ENCODE results near the gene PRDX4. TPM values are rescaled to one million over a fixed set of nuclear protein-coding genes. Genes with fewer than 3 reads are reported as not detected.

Gene PRDX4
- total and polyA plus RNA-seq, 3 experiments from 2014 or later = 46.7 to 61.4 (median 59.5) TPM

- Mint-ChIP-seq H3K4me1 (no peaks in the 10 kb centered on the region), H3K36me3 (peaks cover 0 to 57% (median 6%) of the 10 kb centered on the region in 3 donors), H3K27ac (peak overlapping the region in 2 of 8 donors; percentile 68 to 70), H3K27me3 (peaks cover 0 to 4% of the 10 kb centered on the region in 2 donors), H3K9me3 (no peaks in the 10 kb centered on the region), H3K4me3 (peak overlapping the region in 1 of 7 donors; percentile 25)
- Histone ChIP-seq H3K9me3 (ENCODE audit: low read length) (no peaks in the 10 kb centered on the region), H3K4me3 (ENCODE audit: low read length) (no peak overlapping the region), H3K36me3 (ENCODE audit: insufficient read depth, low read length) (no peaks in the 10 kb centered on the region), H3K27ac (ENCODE audit: low read depth, low read length) (no peak overlapping the region), H3K27me3 (ENCODE audit: insufficient read depth, low read length, poor library complexity, severe bottlenecking) (no peaks in the 10 kb centered on the region), H3K4me1 (ENCODE audit: insufficient read depth, low read length) (no peaks in the 10 kb centered on the region)
- POLR2A ChIA-PET = no interaction called here
- no peak for DNase-seq
- CTCF ChIA-PET = no interaction called here
Observed at GRCh38 chrX:23727206-23727605, 59.9 kb downstream of the PRDX4 start.

DNA sequence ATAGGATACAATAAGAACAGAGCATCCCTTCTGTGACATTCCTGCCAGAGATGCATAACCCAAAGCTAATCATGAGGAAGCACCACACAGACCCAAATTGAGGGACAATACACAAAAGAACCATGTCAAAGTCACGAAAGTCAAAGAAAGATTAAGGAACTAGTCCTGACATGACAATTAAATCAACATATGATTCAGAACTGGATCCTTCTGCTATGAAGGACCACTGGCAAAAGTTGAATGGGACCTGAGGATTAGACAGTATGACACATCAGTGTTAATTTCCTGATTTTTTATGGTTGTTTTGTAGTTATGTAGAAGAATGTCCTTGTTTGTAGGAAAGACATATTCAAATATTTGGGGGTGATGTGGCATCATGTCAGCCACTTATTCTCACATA, 61.9 kb downstream of the PRDX4 start:
- peaks cover 0 to 4% of the 10 kb centered on the region in 2 donors for H3K27me3 Mint-ChIP-seq
- no peaks in the 10 kb centered on the region for H3K36me3 ChIP-seq (ENCODE audit: insufficient read depth, low read length)
- CTCF ChIA-PET = no interaction called here
- H3K9me3 Mint-ChIP-seq = no peaks in the 10 kb centered on the region
- POLR2A ChIA-PET = no interaction called here
- H3K4me1 Mint-ChIP-seq = peaks cover 2 to 10% (median 9%) of the 10 kb centered on the region in 3 donors
- no peak for DNase-seq
- H3K27ac ChIP-seq (ENCODE audit: low read depth, low read length) = no peak overlapping the region
- H3K36me3 Mint-ChIP-seq = peaks cover 0 to 51% (median 6%) of the 10 kb centered on the region in 3 donors
- no peaks in the 10 kb centered on the region for H3K9me3 ChIP-seq (ENCODE audit: low read length)
- no peak overlapping the region for H3K4me3 Mint-ChIP-seq
- no peak overlapping the region for H3K4me3 ChIP-seq (ENCODE audit: low read length)
- H3K4me1 ChIP-seq (ENCODE audit: insufficient read depth, low read length) = no peaks in the 10 kb centered on the region
- peak overlapping the region in 1 of 8 donors; percentile 73 for H3K27ac Mint-ChIP-seq
- no peaks in the 10 kb centered on the region for H3K27me3 ChIP-seq (ENCODE audit: insufficient read depth, low read length, poor library complexity, severe bottlenecking)

GRCh38 chrX:23731951-23732350, 64.7 kb downstream of the PRDX4 start:
- H3K36me3 ChIP-seq (ENCODE audit: insufficient read depth, low read length) = no peaks in the 10 kb centered on the region
- Mint-ChIP-seq H3K27me3 (peaks cover 0 to 4% of the 10 kb centered on the region in 2 donors), H3K36me3 (peaks cover 0 to 47% (median 1%) of the 10 kb centered on the region in 3 donors), H3K4me1 (peaks cover 5 to 20% (median 13%) of the 10 kb centered on the region in 3 donors), H3K9me3 (no peaks in the 10 kb centered on the region), H3K27ac (peak overlapping the region in 3 of 8 donors; percentile 8 to 39 (median 30)), H3K4me3 (no peak overlapping the region)
- ChIA-PET POLR2A (no interaction called here), CTCF (no interaction called here)
- H3K27me3 ChIP-seq (ENCODE audit: insufficient read depth, low read length, poor library complexity, severe bottlenecking) = no peaks in the 10 kb centered on the region
- H3K4me1 ChIP-seq (ENCODE audit: insufficient read depth, low read length) = no peaks in the 10 kb centered on the region
- no peak for DNase-seq
- no peaks in the 10 kb centered on the region for H3K9me3 ChIP-seq (ENCODE audit: low read length)
- no peak overlapping the region for H3K27ac ChIP-seq (ENCODE audit: low read depth, low read length)
- no peak overlapping the region for H3K4me3 ChIP-seq (ENCODE audit: low read length)

GRCh38 chrX:23732704-23733103, 65.4 kb downstream of the PRDX4 start:
- ChIA-PET POLR2A (no interaction called here), CTCF (no interaction called here)
- Mint-ChIP-seq H3K27ac (peak overlapping the region in 5 of 8 donors; percentile 2 to 68 (median 31)), H3K36me3 (peaks cover 0 to 44% (median 1%) of the 10 kb centered on the region in 3 donors), H3K4me3 (peak overlapping the region in 1 of 7 donors; percentile 47), H3K9me3 (no peaks in the 10 kb centered on the region), H3K4me1 (peaks cover 5 to 24% (median 13%) of the 10 kb centered on the region in 3 donors), H3K27me3 (peaks cover 0 to 4% of the 10 kb centered on the region in 2 donors)
- Histone ChIP-seq H3K4me3 (ENCODE audit: low read length) (no peak overlapping the region), H3K4me1 (ENCODE audit: insufficient read depth, low read length) (no peaks in the 10 kb centered on the region), H3K9me3 (ENCODE audit: low read length) (no peaks in the 10 kb centered on the region), H3K27me3 (ENCODE audit: insufficient read depth, low read length, poor library complexity, severe bottlenecking) (no peaks in the 10 kb centered on the region), H3K36me3 (ENCODE audit: insufficient read depth, low read length) (no peaks in the 10 kb centered on the region), H3K27ac (ENCODE audit: low read depth, low read length) (no peak overlapping the region)
- no peak for DNase-seq

Other genes starting within 250 kb of the PRDX4 start
- gene ACOT9, start 75.8 kb downstream of the PRDX4 start, total RNA-seq = 10 to 100 TPM; 31.1 to 33.9 TPM
- 29.4 TPM for gene ACOT9, start 75.8 kb downstream of the PRDX4 start, polyA plus RNA-seq
- 10 to 100 TPM; 40.0 to 41.3 TPM for gene SAT1, start 115.7 kb downstream of the PRDX4 start, total RNA-seq
- gene SAT1, start 115.7 kb downstream of the PRDX4 start, polyA plus RNA-seq = 113 TPM
- gene APOO, start 240.4 kb downstream of the PRDX4 start, total RNA-seq = 10 to 100 TPM; 38.3 to 42.6 TPM
- 20.0 TPM for gene APOO, start 240.4 kb downstream of the PRDX4 start, polyA plus RNA-seq
- gene CXorf58, start 240.5 kb downstream of the PRDX4 start, total RNA-seq = under 1 TPM in 1 of 2 experiments, not detected in 1; 0.11 TPM
- gene CXorf58, start 240.5 kb downstream of the PRDX4 start, polyA plus RNA-seq = 0.23 TPM

Data from CD8-positive, alpha-beta memory T cell (primary cell).